Right lobe of liver (tissue), 6 donors: ENCODE measurements around the gene PFKL. TPM values are rescaled to one million over a fixed set of nuclear protein-coding genes. Genes with fewer than 3 reads are reported as not detected.

Source experiments
- ATAC-seq, 4 donors: fragments of 200-7000 bp; cut with Tn5 transposase; one replicate each; pipeline ENCODE4 v1.9.1; 2020; ENCODE audit warnings: mild to moderate bottlenecking in 4 of 4, moderate library complexity in 4 of 4
- DNase-seq, 3 donors: peaks; one replicate each; pipeline ENCODE4 v3.0.0-alpha.2; 2020
- H3K27ac ChIP-seq, 3 donors: fragments of 200-600 bp; one replicate each; pipeline ENCODE4 v1.8.0; 2022
- H3K27me3 ChIP-seq, 2 donors: fragments of 200-600 bp; one replicate each; pipeline ENCODE4 v1.8.0; 2022
- H3K36me3 ChIP-seq, 4 donors: fragments of 200-600 bp; sonication (generic) in 1 of 4; one replicate each; pipeline versions ENCODE4 v1.5.1 to v1.8.0; 2017 to 2022; ENCODE audit warnings: control low read depth in 1 of 4
- H3K4me1 ChIP-seq, 4 donors: fragments of 200-600 bp; sonication (generic) in 1 of 4; one replicate each; pipeline versions ENCODE4 v1.5.1 to v1.8.0; 2017 to 2022; ENCODE audit warnings: control low read depth in 1 of 4
- H3K4me3 ChIP-seq, 3 donors: fragments of 200-600 bp; one replicate each; pipeline ENCODE4 v1.8.0; 2022
- H3K9me3 ChIP-seq, 4 donors: fragments of 200-600 bp; sonication (generic) in 1 of 4; one replicate each; pipeline versions ENCODE4 v1.5.1 to v1.8.0; 2017 to 2022; ENCODE audit warnings: control low read depth in 1 of 4
- CTCF ChIP-seq, 4 donors: fragments of 200-600 bp in 3 of 4; fragments of 450-650 bp in 1 of 4; IDR thresholded peaks; one replicate each; pipeline versions ENCODE4 v1.5.1 to v1.8.0; 2016 to 2022; ENCODE audit warnings: antibody characterized with exemption in 4 of 4, mild to moderate bottlenecking in 2 of 4
- POLR2A ChIP-seq: fragments of 450-650 bp; IDR thresholded peaks from one replicate; pipeline ENCODE4 v1.6.1; 2017; ENCODE audit warnings: antibody characterized with exemption, mild to moderate bottlenecking
- WGBS: methylation state at CpG from one replicate; pipeline ENCODE4 v1.1.6; 2018; ENCODE audit warnings: low coverage, low lambda C conversion rate; ENCODE audit not compliant: insufficient coverage; ENCODE audit errors: missing lambda C conversion rate; 5-methylcytosine and 5-hydroxymethylcytosine counted together
- intact Hi-C, 2 donors: fragments of 100-400 bp; cut with DNase I; formaldehyde crosslinking; loops; one replicate each; pipeline versions ENCODE4 v1.11.2 to v1.14.1; 2022
- total RNA-seq, 6 experiments: library from RNA; depleted of rRNA in 2 of 6; stranded (reverse); fragments of >200 nt in 2 of 6; fragmentation: NEBNext Ultra II Directional in 3 of 6; extraction: Animal tissue kit (Norgen Biotek cat#: 25700) in 3 of 6; gene quantifications; one replicate each; pipeline versions ENCODE4 v1.1.0 to v1.2.4, GENCODE V29; 2016 to 2023
- donor health status: DM: no; HTN: yes; CAD: no.
- donor health status: DM: no; HTN: no; CAD: no.
- donor health status: DM: no; HTN: no; CAD: no.
- donor health status: DM: no; HTN: yes; CAD: no.
- donor health status: DM: no; HTN: yes; CAD: no.

PFKL gene
- total RNA-seq, 6 experiments from 2014 or later: 68.3 to 97.6 (median 73.7) TPM

- WGBS: no CpG with 5 or more reads among the region's 20 CpGs
- Histone ChIP-seq H3K27me3 (no peaks in the 10 kb centered on the region), H3K9me3 (no peaks in the 10 kb centered on the region), H3K4me1 (no peaks in the 10 kb centered on the region), H3K27ac (no peak overlapping the region), H3K36me3 (peaks cover 0 to 33% (median 0%) of the 10 kb centered on the region in 4 donors), H3K4me3 (no peak overlapping the region)
- DNase-seq (no peak), ATAC-seq (no peak)
- no peak for TF ChIP-seq POLR2A
- TF ChIP-seq CTCF (IDR thresholded peaks at IDR 0.05): no peak
- intact Hi-C loops: no loop called here
These were observed 23.7 kb downstream of the PFKL start for GRCh38 chr21:44323591-44323990.

- Histone ChIP-seq H3K27ac (no peak overlapping the region), H3K36me3 (peaks cover 0 to 32% (median 0%) of the 10 kb centered on the region in 4 donors), H3K4me3 (no peak overlapping the region), H3K4me1 (no peaks in the 10 kb centered on the region), H3K9me3 (no peaks in the 10 kb centered on the region), H3K27me3 (no peaks in the 10 kb centered on the region)
- TF ChIP-seq POLR2A: no peak
- no peak for TF ChIP-seq CTCF (IDR thresholded peaks at IDR 0.05)
- ATAC-seq (no peak), DNase-seq (no peak)
- no CpG with 5 or more reads among the region's 37 CpGs for WGBS
- intact Hi-C loops: no loop called here
These were observed 24.4 kb downstream of the PFKL start for GRCh38 chr21:44324106-44324853.

GRCh38 chr21:44324854-44325107 lies 24.9 kb downstream of the PFKL start:
- 96% methylated on average over 4 of the region's 11 CpGs for WGBS
- Histone ChIP-seq H3K4me3 (no peak overlapping the region), H3K9me3 (no peaks in the 10 kb centered on the region), H3K4me1 (no peaks in the 10 kb centered on the region), H3K27me3 (no peaks in the 10 kb centered on the region), H3K36me3 (peaks cover 0 to 27% (median 0%) of the 10 kb centered on the region in 4 donors), H3K27ac (no peak overlapping the region)
- TF ChIP-seq POLR2A (no peak), CTCF (IDR thresholded peaks at IDR 0.05) (no peak)
- no peak for DNase-seq
- no peak for ATAC-seq
- intact Hi-C loops: no loop called here

- TF ChIP-seq POLR2A (no peak), CTCF (IDR thresholded peaks at IDR 0.05) (no peak)
- Histone ChIP-seq H3K27ac (no peak overlapping the region), H3K36me3 (peaks cover 0 to 27% (median 0%) of the 10 kb centered on the region in 4 donors), H3K27me3 (no peaks in the 10 kb centered on the region), H3K9me3 (no peaks in the 10 kb centered on the region), H3K4me1 (no peaks in the 10 kb centered on the region), H3K4me3 (no peak overlapping the region)
- ATAC-seq (no peak), DNase-seq (no peak)
- WGBS: 79% methylated on average over 9 of the region's 44 CpGs
- intact Hi-C loops: no loop called here
These were observed 25.8 kb downstream of the PFKL start for GRCh38 chr21:44325386-44326271.
